ENCODE data around the gene WASF3. TPM values are rescaled to one million over a fixed set of nuclear protein-coding genes. Genes with fewer than 3 reads are reported as not detected.

The WASF3 gene
- total RNA-seq = 10 to 100 TPM; 16.1 to 17.8 TPM
- long read RNA-seq, full-length matches to known transcripts = 1 of 6 reads
- long read RNA-seq, partial matches to known transcripts = 4 of 6 reads
- long read RNA-seq, other reads (novel, unspliced or antisense) = 1 of 6 reads

GRCh38 chr13:26557393-26558073 lies at the start of gene WASF3:
WASF3 (plus strand) TSS chr13:26557683; CDS start chr13:26642271, 84,588 bp downstream.
- intact Hi-C loops (cut with DNase I) = no loop called here
- ATAC-seq (peak; percentile 99), DNase-seq (peak; percentile 96)

GRCh38 chr13:26508885-26509284 lies 48.6 kb upstream of the WASF3 start:
- intact Hi-C loops (cut with DNase I) = no loop called here
- ATAC-seq (peak; percentile 44 to 83), DNase-seq (peak; percentile 83)

- intact Hi-C loops (cut with DNase I) = no loop called here
- DNase-seq (no peak), ATAC-seq (no peak)
Observed at GRCh38 chr13:26509491-26509890, 48.0 kb upstream of the WASF3 start.

- ATAC-seq = no peak
- intact Hi-C loops (cut with DNase I) = no loop called here
Observed at GRCh38 chr13:26513931-26514330, 43.6 kb upstream of the WASF3 start.

GRCh38 chr13:26515721-26516120 lies 41.8 kb upstream of the WASF3 start:
- intact Hi-C loops (cut with DNase I) = no loop called here
- DNase-seq = no peak
- ATAC-seq = no peak

More at GRCh38 chr13:26513931-26514330, 43.6 kb upstream of the WASF3 start:
- DNase-seq = no peak

GRCh38 chr13:26517936-26518335 lies 39.5 kb upstream of the WASF3 start:
- no peak for ATAC-seq
- intact Hi-C loops (cut with DNase I) = no loop called here

GRCh38 chr13:26518451-26518959 lies 39.0 kb upstream of the WASF3 start:
- intact Hi-C loops (cut with DNase I) = no loop called here
- ATAC-seq = no peak

More at GRCh38 chr13:26517936-26518335, 39.5 kb upstream of the WASF3 start:
- DNase-seq = no peak

GRCh38 chr13:26522571-26522970 lies 34.9 kb upstream of the WASF3 start:
- intact Hi-C loops (cut with DNase I) = no loop called here
- ATAC-seq = no peak
- DNase-seq = no peak

More at GRCh38 chr13:26518451-26518959, 39.0 kb upstream of the WASF3 start:
- no peak for DNase-seq

GRCh38 chr13:26523007-26523406 lies 34.5 kb upstream of the WASF3 start:
- intact Hi-C loops (cut with DNase I) = no loop called here
- ATAC-seq (no peak), DNase-seq (no peak)

GRCh38 chr13:26525528-26525927 lies 32.0 kb upstream of the WASF3 start:
- no peak for DNase-seq
- ATAC-seq = no peak
- intact Hi-C loops (cut with DNase I) = no loop called here

- ATAC-seq (no peak), DNase-seq (no peak)
- intact Hi-C loops (cut with DNase I) = no loop called here
Observed at GRCh38 chr13:26526702-26527216, 30.7 kb upstream of the WASF3 start.

- intact Hi-C loops (cut with DNase I) = no loop called here
- ATAC-seq = no peak
- no peak for DNase-seq
Observed at GRCh38 chr13:26528527-26528926, 29.0 kb upstream of the WASF3 start.

- intact Hi-C loops (cut with DNase I) = no loop called here
- ATAC-seq = no peak
- peak; percentile 52 for DNase-seq
Observed at GRCh38 chr13:26529441-26529840, 28.0 kb upstream of the WASF3 start.

GRCh38 chr13:26531742-26532141 lies 25.7 kb upstream of the WASF3 start:
- ATAC-seq (no peak), DNase-seq (no peak)
- intact Hi-C loops (cut with DNase I) = no loop called here

- ATAC-seq = no peak
- DNase-seq = no peak
- intact Hi-C loops (cut with DNase I) = no loop called here
Observed at GRCh38 chr13:26534036-26534726, 23.3 kb upstream of the WASF3 start.

GRCh38 chr13:26538363-26539317 lies 18.8 kb upstream of the WASF3 start:
- ATAC-seq (peak; percentile 23 to 47), DNase-seq (no peak)
- intact Hi-C loops (cut with DNase I) = no loop called here

- intact Hi-C loops (cut with DNase I) = no loop called here
- no peak for DNase-seq
- ATAC-seq = no peak
Observed at GRCh38 chr13:26539738-26540292, 17.7 kb upstream of the WASF3 start.

- no peak for ATAC-seq
- no peak for DNase-seq
- intact Hi-C loops (cut with DNase I) = no loop called here
Observed at GRCh38 chr13:26540334-26540733, 17.1 kb upstream of the WASF3 start.

GRCh38 chr13:26541041-26541440 lies 16.4 kb upstream of the WASF3 start:
- ATAC-seq (no peak), DNase-seq (no peak)
- intact Hi-C loops (cut with DNase I) = no loop called here
